ENCODE data around the gene KRT4.

The KRT4 gene

DNA sequence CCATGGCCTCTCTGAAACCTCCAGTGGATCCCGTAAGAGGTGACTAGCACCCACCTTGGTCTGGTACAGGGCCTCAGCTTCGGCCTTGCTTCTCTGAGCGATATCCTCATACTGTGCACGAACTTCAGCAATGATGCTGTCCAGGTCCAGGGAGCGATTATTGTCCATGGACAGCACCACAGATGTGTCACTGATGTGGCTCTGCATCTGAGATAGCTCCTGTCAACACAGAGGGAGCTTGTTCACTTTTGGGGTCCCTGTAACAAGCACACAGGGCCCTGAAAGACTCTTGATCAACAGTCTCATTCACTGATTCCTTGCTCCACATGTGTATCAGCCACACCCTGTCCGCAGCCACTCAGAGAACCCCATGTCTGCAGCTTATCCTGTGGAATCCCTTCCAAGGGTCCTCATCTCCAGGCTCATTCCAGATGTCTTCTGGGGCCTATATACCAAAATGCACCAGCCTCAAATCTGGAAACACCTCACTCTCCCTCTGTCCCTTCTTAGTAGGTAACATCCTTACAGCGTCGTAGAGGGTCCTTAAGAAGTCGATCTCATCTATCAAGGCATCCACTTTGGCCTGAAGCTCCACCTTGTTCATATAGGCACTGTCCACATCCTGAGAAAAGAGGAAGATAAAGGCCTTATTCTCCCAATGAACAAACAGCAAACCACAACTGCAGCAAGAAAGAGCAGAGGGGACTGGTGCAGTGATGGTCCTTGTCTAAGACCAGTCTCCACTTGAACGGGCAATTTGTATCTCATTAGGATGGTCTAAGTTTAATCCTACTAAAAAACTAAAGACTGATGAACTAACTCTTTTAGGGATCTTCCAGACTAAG is 21.5 kb downstream of the KRT4 start:
- no peak for DNase-seq

DNA sequence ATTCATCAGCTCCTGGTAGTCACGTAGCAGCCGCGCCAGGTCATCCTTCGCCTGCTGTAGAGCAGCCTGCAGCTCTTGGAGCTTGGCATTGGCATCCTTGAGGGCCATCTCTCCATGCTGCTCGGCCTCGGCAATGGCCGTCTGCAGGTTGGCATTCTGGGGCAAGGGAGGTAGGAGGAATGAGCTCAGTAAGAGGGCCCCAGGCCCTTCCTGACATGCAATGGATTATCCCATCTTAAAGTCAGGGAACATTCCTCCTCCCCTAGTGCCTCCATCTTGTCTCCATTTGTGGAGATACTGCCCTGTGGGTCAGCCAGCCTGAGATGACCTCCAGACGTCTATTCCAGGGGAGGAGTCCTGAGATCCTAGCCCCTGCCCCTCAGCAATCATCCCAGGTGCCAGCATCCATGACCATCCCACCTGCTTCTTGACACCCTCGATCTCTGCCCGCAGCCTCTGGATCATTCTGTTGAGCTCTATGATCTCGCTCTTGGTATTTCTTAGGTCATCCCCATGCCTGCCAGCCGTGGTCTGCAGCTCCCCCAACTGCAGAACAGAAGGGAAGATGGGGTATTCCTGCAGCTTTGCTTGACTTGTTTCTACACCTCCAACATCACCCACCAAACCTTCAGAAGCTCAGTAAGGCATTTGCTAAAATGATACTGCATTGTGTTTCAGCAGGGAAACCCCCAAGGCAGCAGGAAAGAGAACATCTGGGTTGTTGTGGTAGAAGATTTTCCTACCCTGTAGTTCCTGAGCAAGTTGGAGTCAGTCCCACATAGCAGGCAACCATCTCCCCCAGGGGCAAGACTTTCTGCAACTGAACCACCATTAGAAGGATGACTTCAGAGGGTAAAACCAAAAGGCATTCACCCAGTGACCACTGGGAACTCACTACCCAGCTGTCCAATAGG is 22.4 kb downstream of the KRT4 start:
- DNase-seq = no peak

DNA sequence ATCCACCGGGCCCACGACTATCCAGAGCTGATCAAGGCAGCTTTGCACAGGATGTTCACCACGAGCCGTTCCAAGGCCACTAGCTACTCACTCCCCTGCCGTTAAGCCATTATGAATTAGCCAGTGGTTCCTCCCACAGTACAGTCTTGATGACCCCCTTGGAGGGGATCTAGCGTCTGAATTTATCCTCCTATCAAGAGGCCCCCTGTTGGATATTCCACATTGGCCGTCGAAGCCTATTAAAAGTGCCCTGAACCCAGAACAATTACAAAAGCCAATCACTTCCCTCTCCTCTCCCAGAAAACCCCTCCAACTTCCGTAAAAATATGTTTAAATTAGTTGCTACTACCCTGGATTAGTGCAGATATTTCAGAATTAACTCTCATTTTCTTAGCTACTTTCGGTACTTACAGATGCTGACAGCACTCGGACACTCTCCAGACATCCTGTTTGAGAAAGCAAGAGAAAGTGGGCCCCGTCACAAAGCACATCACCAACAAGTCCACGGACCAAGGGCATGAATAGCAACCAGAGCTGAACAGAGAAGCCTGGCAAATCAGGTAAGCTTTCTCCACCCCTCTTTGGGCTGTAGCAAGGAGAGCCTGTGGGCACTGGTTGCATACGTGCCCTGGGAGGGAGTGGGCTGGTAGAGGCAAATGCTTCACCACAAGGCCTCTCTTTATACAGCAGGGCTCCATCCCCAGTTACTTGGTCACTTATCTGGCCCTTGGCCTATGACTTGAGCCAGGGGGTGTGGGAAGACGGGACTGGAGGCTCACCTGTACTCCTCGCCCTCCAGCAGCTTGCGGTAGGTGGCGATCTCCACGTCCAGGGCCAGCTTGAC is 23.3 kb downstream of the KRT4 start:
- DNase-seq = no peak

DNA sequence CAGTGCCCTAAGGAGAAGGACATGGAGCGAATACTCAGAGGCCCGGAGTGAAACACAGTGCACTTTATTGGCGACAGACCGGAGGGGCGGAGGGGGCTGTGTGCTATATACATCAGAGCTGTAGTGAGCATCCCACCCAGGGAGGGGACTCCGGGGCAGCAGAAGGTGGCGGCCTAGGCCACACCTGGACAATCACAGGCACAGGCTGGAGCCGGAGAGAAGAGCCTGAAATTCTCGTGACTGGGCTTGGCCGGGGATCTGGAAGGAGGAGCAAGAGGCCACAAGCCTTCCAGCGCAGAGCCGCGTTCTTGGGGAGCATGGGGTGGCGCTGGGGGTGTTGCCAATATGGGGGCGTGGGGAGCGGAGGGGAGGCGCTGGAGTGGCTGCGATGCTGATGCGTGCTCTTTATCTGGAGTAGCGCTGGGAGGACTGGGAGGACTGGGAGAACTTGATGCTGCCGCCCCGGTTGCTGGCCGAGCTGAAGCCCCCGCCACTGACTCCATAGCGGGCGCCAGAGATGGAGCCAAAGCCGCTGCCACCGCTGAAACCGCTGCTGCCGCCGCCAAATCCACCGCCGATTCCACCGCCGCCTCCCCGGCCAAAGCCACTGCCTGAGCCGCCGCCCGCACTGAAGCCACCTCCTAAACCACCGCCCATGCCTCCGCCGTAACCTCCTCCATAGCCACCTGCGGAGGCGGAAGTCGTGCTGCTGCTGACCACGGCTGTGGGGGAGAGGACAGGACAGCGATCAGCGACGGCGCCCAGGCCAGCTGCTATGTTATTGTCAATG is 24.1 kb downstream of the KRT4 start:
- DNase-seq = no peak

DNA sequence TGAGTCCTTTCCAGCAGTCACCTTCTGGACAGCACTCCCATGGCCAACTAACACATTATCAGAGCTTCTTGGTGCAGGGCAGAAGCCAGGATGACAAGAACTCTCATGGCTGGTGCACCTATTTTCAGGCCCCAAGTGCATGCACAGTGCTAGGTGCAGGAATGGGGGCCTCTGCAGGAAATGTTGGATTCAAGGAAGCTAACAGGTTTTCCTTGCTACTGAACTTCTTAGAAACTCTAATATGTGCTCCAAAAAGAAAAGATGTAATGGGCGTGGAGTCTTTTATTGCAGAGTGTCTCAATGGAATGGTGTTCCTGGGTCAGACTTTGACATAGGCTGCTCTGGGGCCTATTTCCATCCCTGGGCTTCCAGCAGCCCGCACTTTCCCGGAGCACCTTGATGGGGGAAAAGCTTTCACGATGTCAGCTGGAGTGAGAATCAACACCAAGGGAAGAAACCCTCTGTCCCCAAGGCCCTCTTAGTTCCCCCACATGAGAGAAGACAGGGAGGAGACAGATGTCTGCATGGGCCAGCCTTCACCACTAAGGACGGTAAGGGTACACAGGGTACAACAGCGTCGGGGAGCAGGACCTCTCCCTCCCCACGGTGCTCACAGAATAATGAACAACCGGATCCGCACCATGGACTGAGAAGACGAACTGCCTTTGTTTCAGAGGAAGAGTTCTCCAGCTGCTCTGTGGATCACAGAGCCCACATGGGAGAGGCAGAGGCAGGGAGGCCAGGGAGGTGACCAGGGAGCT is 24.9 kb downstream of the KRT4 start:
- DNase-seq = no peak

DNA sequence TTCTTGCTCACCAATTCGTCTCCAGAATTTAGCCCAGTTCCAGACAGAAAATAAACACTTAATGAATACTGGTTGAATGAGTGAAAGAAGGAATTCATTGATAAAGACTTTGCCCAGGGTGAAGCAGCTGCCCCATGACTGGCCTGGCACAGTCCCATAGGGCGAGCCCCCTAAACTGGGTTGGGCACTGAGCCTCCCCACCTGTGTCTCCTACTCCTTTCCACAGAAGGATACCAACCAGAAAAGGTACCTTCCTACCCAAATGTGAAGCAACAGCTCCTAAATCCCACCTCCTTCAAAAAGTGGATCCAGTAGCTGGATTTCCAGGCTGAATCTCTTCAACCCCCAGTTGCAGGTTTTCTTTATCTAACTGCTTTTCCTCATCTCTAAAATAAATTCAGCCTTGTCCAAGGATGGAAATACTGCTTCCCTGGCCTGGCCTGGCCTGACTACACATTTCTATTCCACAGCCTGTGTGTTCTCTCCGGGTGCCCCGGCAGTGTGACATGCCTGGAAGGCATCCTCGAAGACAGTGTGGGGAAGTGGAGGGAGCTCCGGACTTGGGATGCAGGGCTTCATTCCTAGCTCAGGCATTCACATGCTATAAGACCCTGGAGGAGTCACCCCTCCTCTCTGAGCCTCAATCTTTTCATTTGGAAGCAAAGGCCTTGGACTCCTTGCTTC is 25.6 kb downstream of the KRT4 start:
- no peak for DNase-seq

DNA sequence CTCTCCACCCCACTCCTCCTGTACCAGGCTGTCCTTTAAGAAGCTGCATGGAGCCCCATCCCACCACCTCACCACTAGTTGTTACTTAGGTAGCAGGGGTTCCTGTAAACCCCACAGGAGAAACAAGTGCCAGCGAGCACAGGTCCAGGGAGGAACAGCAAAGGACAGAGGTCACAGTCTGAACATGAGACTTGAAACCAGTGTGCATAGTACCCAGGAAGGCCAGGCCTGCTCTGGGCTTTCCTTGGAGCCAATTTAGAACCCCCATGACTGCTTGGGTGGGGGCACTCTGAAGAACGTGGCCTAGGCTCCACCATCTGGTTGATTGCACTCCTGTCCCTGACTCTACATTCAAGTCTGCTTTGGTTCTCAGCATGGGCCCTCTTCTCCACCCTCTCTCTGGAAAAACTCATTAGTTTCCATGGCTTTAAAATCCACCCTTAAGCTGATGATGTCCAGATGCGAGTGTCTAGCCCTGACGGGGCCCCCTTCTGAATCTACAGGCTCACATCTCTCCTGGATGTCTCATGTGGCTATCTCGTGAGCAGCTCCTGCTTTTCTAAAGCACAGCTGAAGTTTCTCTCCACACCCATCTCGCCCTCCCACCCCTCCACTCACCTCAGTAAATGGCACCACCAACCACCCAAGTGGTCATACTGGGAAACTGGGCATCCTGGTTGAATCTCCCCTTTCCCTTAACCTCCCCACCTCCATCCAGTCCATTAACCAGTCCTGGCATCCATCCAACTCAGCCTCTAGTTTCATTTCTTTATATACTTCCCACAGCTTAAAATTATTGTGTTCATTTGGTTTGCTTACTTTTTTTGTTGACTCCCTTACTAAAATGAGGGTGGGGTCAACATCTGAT is 26.4 kb downstream of the KRT4 start:
- DNase-seq = no peak

DNA sequence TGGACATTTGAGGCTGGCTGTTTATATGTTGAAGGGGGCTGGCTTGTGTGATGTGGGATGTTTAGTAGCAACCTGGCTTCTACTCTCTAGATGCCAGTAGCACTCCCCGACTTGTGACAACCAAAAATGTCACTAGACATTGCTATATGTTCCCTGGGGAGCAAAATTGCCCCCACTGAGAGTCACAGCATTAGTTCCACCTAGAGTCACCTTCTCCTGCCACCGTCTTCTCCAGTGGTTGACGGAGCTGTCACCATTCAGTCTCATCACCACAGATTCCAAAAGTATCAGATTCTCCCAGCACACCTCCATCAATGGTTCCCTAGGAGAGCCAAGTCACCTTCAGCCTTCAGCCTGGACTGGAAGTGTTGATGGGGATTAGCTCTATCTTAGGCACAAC is 29.0 kb downstream of the KRT4 start:
- no peak for DNase-seq

DNA sequence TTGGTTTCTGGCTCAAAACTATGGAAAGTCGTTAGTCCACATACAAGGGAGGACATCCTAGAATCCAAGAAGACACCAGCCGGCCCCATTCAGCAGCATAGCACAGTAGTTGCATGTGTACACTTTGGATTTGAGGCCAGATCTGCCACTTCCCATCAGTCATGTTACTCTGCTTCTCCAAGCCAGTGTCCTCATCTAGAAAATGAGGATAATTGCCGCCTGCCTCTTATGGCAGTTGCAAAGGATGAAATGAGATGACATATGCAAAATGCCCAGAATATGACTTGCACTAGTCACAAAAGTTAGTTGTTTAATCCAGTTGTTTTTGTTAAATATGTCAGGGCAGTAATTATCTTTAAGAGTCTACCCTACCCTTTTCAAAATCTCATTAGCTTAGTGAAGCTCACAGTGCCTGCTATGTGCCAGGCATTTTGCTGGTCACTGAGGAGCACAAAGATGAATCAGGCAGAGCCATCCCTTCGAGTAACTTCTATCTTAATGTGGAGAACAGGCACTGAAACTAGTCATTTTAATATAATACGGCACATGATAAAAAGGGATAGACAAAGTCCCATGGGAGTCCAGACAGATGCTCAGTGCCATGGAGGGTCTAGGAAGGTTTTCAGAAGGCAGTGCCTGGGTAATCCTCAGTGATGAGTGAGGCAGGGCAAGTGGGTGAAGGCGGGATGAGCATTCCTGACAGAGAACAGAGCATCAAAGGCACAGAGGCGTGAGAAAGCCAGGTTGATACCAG is 30.2 kb downstream of the KRT4 start:
- no peak for DNase-seq

DNA sequence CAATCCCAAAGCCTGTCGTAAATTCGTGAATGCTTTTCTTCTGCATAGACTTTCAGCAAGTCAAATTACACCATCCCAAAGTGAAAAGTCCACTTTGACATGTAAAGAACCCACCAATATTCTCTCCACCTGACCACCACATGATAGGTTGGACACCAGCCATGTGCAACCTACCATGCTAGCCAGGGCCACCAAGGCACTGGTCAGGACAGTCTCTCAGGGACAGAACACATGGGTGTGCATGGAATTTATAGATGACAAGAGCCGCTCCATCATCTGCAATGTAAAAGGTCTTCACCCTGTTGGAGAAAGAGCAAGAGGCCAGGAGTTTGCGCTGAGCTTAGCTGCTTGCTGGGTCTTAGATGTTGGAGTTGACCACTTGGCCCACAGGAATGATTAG is 31.4 kb downstream of the KRT4 start:
- DNase-seq = no peak

DNA sequence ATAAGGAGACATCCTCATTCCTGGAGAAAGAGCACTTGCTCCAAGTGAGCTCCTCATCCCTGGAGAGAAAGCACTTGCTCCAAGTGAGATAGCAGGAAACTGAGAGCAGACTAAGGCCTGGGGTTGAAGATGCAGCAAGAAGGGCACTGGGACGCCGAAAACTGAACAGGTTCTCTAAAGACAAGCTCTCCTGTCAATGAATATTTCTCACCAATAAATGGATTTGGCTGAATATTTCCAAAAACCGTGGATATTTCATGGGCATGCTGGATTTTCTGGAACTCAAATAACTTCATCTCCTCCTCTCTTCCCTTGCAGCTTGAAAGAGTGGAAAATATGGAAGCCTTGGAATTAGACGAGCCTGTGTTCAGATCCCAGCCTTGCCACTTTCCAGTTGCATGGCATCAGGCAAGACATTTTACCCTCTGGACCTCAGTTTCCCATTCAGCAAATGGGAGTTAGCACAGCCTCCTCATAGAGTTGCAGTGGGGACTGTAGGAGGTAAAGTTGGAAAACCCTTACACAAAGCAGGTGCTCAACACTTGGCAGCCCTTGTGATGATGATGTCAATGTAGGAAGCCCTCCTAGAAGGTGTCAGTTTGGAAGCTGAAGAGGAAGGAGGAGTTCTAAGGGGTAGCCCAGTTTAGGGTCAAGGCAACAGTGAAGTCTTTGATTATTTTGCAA is 32.4 kb downstream of the KRT4 start:
- DNase-seq = no peak

DNA sequence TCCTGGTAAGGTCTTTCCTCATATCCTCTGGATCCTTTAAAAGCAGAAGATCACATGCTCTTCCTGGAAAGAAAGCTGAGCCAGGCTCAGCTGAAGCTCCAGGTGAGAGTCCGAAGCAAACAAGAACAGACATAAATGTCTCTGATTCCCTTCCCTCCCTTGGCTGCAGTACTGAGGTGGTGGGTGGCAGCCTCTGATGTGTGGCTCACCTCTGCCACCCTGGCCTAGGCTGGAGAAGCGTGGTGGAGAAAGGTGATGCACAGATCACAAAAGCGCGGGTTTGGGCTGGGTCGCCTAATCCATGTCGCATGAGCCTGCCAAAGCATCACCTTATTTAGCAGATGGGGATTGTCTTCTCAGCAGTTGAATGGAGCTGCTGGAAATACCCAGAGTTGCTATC is 34.0 kb downstream of the KRT4 start:
- no peak for DNase-seq

DNA sequence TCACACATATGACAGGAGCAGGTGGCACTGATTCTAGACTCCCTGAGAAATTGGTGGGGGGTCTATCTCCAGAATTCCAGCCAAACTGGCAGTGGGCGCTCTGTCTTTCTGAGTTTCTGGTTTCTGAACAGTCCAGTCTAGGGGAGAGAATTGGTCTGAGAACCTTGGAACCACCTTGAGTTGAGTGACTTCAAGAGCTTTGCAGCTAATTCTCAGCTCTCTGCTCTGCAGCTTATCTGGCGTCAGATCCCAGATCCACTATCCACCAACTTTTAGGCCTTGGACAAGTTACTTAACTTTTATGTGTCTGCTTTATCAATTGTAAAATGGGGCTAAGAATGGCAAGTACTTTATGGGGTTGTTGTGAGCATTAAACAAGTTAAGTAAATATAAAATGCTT is 35.1 kb downstream of the KRT4 start:
- DNase-seq = no peak

DNA sequence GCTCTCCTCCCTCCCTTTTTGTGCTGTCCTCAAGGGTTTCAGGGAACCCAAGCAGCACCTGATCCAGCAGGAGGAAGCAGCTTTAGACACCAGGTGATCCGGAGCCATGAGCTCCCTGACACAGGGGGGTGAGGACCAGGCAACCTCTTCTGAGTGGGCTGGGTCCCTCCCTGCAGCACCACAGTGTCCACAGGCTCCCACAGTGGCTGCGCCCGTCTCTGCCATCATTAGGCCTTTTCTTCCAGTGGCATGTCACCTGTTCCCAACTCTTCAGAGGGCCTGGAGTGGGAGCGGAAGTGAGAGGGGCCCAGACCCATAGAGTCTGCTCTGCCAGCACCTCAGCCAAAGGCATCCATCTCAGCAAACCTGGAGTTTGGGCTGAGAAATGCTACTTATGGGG is 36.4 kb downstream of the KRT4 start:
- no peak for DNase-seq

DNA sequence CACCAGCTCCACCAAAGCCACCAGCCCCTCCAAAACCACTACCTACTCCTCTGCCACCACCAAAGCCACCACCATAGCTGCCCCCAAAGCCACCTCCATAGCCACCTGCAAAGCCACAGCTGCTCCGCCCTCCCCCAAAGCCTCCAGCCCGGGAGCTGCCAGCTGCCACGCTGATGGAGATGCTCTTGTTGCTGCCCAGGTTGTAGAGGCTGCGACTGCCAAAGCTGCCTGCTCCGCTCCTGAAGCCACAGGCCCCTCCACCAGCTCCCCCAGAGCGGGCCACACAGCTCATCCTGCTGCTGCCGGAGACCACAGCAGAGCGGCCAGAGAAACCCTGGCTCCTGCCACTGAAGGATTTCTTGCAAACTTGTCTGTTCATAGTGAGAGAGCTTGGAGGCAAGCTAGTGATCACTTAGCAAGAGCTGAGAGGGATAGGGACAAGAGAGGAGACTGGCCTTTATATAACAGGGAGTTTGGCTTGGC is 37.0 kb downstream of the KRT4 start, which contains the start of gene KRT76:
Gene KRT76 (minus strand): TSS at position 433 of the 483 bp plus-strand sequence. CDS start 54 bp downstream, at position 379.
- no peak for DNase-seq

DNA sequence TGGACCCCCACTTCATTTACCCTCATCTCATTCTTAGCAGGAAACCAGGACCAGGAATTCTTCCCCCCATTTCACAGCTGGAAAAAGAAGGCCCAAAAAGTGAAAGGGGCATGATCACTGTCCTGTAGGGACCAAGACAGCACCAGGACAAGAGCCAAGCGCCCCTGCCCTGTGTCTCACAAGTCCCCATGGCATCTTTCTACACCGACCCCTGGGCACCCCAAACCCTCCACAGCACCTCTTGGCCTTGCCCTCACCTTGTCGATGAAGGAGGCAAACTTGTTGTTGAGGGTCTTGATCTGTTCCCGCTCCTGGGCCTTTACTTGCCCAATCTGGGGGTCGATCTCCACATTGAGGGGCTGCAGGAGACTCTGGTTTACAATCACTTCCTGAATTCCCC is 37.5 kb downstream of the KRT4 start:
- no peak for DNase-seq

DNA sequence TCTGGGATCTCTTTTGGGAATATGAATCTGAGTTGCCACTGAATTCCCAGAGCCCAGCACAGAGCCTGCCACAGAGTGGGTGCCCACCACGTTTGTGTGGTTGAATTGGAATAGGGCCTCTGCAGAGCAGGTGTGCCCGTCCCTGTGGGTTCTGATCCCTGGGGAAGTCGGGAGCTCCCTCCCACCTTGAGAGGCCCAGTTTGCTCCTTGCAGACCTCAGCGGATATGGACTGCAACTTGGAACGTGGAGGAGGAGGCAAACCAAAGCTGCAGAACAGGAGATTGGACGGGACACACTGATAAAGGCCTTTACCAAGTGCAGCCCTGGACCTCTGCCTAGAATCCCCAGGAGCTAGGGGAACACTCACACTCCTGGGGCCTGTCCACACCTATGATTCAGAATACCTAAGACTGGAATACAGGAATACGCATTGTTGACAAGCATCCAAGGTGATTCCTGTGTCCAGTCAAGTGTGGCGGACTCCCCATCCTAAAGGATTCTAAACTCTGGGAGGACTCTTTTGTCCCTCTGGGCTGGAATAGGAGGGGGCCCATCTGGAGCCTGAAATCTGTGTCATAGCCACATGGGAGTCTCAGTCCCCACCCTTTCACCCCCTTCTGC is 39.2 kb downstream of the KRT4 start:
- no peak for DNase-seq

DNA sequence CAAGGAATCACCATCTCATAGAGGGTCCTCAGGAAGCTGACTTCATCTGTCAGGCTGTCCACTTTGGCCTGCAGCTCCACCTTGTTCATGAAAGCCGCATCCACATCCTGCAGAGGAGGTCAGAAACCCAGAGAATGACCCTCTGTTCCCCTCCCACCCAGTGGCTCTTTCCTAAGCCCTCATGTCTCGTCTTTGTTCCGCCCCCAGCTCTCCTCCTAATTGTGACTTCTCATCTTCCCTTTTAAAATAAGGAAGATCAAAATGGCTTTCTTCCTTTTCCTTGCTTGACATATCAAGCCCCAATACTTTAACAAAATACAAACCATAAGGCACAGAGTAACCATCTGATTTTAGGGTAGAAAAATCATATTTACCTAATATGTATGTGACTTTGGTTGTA is 41.1 kb downstream of the KRT4 start:
- no peak for DNase-seq

Data from central memory CD4-positive, alpha-beta T cell (primary cell).